ENCODE results near the gene LYAR. TPM values are rescaled to one million over a fixed set of nuclear protein-coding genes. Genes with fewer than 3 reads are reported as not detected.

Gene LYAR
- total RNA-seq, 1 experiment from 2014 or later: 29.8 TPM

GRCh38 chr4:4226606-4227438 lies 63.1 kb downstream of the LYAR start, which contains the start of gene OTOP1:
OTOP1 (minus strand) TSS chr4:4226929; CDS start chr4:4226864, 65 bp downstream.
- peaks cover 4% of the 10 kb centered on the region for H3K4me1 Mint-ChIP-seq (ENCODE audit: low read depth, unreplicated experiment)
- no peaks in the 10 kb centered on the region for H3K36me3 Mint-ChIP-seq (ENCODE audit: insufficient read depth, unreplicated experiment)
- H3K4me3 Mint-ChIP-seq (ENCODE audit: unreplicated experiment): no peak within 1 kb of the TSS
- no peak for TF ChIP-seq CTCF (IDR thresholded peaks at IDR 0.05; ENCODE audit: insufficient read depth in 1 of 2, low read depth in 1 of 2, low read length in 1 of 2, severe bottlenecking in 1 of 2, unreplicated experiment in 1 of 2)
- intact Hi-C loops (cut with micrococcal nuclease; ENCODE audit: unreplicated experiment): no loop called here
- Histone ChIP-seq H3K4me3 (ENCODE audit: low read depth, low read length) (no peak within 1 kb of the TSS), H3K4me1 (no peaks in the 10 kb centered on the region), H3K9me3 (no peaks in the 10 kb centered on the region), H3K27me3 (replicated peaks; ENCODE audit: control insufficient read depth, insufficient read depth, low read length) (no peaks in the 10 kb centered on the region), H3K36me3 (ENCODE audit: control insufficient read depth, insufficient read depth, low read length) (no peaks in the 10 kb centered on the region)
- H3K27me3 Mint-ChIP-seq (ENCODE audit: insufficient read depth, unreplicated experiment): peaks cover 20% of the 10 kb centered on the region
- POLR2A ChIA-PET: no interaction called here
- CTCF ChIA-PET: no interaction called here
- DNase-seq: no peak
- no peak within 1 kb of the TSS for H3K27ac Mint-ChIP-seq (ENCODE audit: unreplicated experiment)
- no peaks in the 10 kb centered on the region for H3K9me3 Mint-ChIP-seq (ENCODE audit: unreplicated experiment)
- no TSS peak for BruUV-seq (replicated peaks)

DNA sequence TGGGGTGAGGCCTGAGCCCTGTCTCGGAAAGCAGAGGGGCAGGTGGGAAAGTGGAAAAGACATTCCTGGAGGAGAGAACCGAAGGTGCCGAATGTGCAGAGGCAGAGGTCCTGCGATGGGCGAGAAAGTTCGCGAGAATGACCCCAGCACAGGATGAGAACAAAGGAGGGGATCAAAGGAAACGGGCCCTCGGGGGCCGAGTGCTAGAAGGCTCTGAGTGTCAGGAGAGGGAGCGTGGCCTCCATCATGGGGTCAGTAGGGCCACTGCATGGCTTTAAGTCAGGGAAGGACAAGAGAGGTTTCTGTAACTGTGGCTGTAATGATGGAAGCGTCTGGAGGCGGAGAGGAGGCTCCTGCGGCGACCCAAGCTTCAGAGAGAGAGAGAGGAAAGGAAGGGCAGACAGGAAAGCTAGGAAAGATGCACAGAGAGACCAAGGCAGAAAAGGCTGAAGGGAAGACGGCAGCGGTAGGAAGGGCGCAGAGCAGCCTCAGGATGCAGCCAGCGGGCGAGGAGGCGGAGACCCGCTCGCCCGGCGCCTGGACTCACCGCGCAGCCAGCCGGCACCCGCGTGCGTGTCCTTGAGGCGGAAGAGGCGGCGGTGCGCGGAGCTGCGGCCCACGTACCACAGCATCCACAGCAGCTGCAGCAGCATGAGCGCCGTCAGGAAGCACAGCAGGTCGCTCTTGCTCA lies 63.9 kb downstream of the LYAR start:
- TF ChIP-seq CTCF (IDR thresholded peaks at IDR 0.05; ENCODE audit: insufficient read depth in 1 of 2, low read depth in 1 of 2, low read length in 1 of 2, severe bottlenecking in 1 of 2, unreplicated experiment in 1 of 2): no peak
- H3K27ac Mint-ChIP-seq (ENCODE audit: unreplicated experiment): no peak overlapping the region
- no peak for DNase-seq
- no peaks in the 10 kb centered on the region for H3K9me3 ChIP-seq
- peaks cover 21% of the 10 kb centered on the region for H3K27me3 Mint-ChIP-seq (ENCODE audit: insufficient read depth, unreplicated experiment)
- H3K4me1 ChIP-seq: no peaks in the 10 kb centered on the region
- CTCF ChIA-PET: no interaction called here
- POLR2A ChIA-PET: no interaction called here
- no peak overlapping the region for H3K4me3 Mint-ChIP-seq (ENCODE audit: unreplicated experiment)
- no peaks in the 10 kb centered on the region for H3K27me3 ChIP-seq (replicated peaks; ENCODE audit: control insufficient read depth, insufficient read depth, low read length)
- intact Hi-C loops (cut with micrococcal nuclease; ENCODE audit: unreplicated experiment): no loop called here
- peaks cover 4% of the 10 kb centered on the region for H3K4me1 Mint-ChIP-seq (ENCODE audit: low read depth, unreplicated experiment)
- no peaks in the 10 kb centered on the region for H3K36me3 ChIP-seq (ENCODE audit: control insufficient read depth, insufficient read depth, low read length)
- H3K9me3 Mint-ChIP-seq (ENCODE audit: unreplicated experiment): no peaks in the 10 kb centered on the region
- no peaks in the 10 kb centered on the region for H3K36me3 Mint-ChIP-seq (ENCODE audit: insufficient read depth, unreplicated experiment)
- no peak overlapping the region for H3K4me3 ChIP-seq (ENCODE audit: low read depth, low read length)
- no TSS peak for BruUV-seq (replicated peaks)

Other genes starting within 250 kb of the LYAR start
- gene OTOP1, start 63.2 kb downstream of the LYAR start, total RNA-seq (2022): not detected in 2 replicates
- 14.4 and 19.0 TPM in 2 replicates for gene TMEM128, start 41.9 kb downstream of the LYAR start, total RNA-seq (2022)
- 3.5 and 7.2 TPM in 2 replicates for gene ZBTB49, start 97 bp upstream of the LYAR start, total RNA-seq (2022)
- gene NSG1, start 96.9 kb upstream of the LYAR start, total RNA-seq (2022): 5.5 and 7.2 TPM in 2 replicates

All from Caco-2 (cell line).